SU-DHL-6 (cell line): ENCODE results near the gene ADK.

Experiments
- EZH2phosphoT487 ChIP-seq: fragments of 200-600 bp; sonication (generic), shearing (Covaris generic); conservative IDR thresholded peaks from 2 replicates; pipeline ENCODE4 v1.6.1; 2018; ENCODE audit warnings: mild to moderate bottlenecking, antibody characterized with exemption, low read length, moderate library complexity, mixed read lengths
- TF ChIP-seq, protein P1 (sequence below): fragments of 200-600 bp; sonication (generic); IDR thresholded peaks from one replicate; pipeline ENCODE4 v1.5.1; 2017; ENCODE audit warnings: antibody characterized with exemption, mild to moderate bottlenecking, low read length, moderate library complexity; ENCODE audit not compliant: insufficient read depth, poor library complexity, severe bottlenecking

DNA sequence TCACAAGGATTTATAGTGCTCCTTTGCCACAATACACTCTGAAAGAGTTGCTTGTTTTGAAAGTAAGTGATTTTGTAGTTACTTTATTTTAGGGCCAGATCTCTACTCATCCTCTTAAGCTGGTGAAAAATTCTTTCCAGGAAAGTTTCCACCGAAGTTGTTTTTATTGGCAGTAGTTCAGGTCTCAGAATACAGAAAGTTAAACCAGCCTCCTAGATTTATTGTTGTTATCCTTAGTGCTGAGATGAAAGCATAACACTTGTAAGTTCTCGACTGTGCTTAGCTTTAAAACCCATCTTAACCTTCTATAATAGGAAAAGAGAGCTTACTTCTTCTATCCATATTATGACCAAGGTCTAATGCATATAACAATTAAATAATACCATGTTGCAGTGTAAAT lies 5.9 kb upstream of the ADK start:
- TF ChIP-seq, protein P1, sequence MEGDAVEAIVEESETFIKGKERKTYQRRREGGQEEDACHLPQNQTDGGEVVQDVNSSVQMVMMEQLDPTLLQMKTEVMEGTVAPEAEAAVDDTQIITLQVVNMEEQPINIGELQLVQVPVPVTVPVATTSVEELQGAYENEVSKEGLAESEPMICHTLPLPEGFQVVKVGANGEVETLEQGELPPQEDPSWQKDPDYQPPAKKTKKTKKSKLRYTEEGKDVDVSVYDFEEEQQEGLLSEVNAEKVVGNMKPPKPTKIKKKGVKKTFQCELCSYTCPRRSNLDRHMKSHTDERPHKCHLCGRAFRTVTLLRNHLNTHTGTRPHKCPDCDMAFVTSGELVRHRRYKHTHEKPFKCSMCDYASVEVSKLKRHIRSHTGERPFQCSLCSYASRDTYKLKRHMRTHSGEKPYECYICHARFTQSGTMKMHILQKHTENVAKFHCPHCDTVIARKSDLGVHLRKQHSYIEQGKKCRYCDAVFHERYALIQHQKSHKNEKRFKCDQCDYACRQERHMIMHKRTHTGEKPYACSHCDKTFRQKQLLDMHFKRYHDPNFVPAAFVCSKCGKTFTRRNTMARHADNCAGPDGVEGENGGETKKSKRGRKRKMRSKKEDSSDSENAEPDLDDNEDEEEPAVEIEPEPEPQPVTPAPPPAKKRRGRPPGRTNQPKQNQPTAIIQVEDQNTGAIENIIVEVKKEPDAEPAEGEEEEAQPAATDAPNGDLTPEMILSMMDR, result no peak
- no peak for TF ChIP-seq EZH2phosphoT487
